Fibroblast of pulmonary artery (primary cell): ENCODE results near the gene NPM1.
A peak's percentile ranks its signal among the peaks of the same experiment; 100 is the strongest.
"Not testable (repeated sequence)": the region's sequence is repeated elsewhere in the genome, so short reads cannot be mapped to it uniquely, and the experiment has no call there.

Experiments
- DNase-seq: peaks from one replicate; pipeline ENCODE4 v3.0.0-alpha.2; 2010; ENCODE audit warnings: low read depth
- H3K4me3 ChIP-seq: replicated peaks from 2 replicates; pipeline ENCODE4 v1.5.1; 2011; ENCODE audit warnings: low read depth, mild to moderate bottlenecking, control low read depth, low read length, moderate library complexity
- TF ChIP-seq, protein P1 (sequence below): IDR thresholded peaks from 2 replicates; pipeline ENCODE4 v1.5.1; 2011; ENCODE audit warnings: mild to moderate bottlenecking, control low read depth, low read length, inconsistent platforms; ENCODE audit errors: missing control alignments

The NPM1 gene

DNA sequence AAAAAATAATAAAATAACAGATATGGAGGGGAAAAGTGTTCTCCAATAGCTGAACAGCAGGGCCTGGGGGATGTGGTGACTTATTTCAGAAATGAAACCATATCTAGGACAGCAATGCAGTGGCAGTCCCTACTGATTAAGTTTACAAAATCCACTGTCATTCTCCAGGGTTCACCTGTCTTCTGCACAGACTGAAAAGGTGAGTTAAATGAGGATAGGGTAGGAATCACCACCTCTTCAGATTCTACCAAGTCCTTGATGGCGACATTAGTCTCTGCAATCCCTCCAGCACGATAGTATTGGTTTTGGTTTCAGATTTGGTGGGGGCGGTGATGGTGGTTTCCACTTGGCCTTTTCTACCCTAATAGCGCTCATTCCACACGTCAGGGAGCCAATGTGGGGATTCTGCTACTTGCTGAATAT lies 32.3 kb upstream of the NPM1 start:
- no peak for DNase-seq
- TF ChIP-seq, protein P1, sequence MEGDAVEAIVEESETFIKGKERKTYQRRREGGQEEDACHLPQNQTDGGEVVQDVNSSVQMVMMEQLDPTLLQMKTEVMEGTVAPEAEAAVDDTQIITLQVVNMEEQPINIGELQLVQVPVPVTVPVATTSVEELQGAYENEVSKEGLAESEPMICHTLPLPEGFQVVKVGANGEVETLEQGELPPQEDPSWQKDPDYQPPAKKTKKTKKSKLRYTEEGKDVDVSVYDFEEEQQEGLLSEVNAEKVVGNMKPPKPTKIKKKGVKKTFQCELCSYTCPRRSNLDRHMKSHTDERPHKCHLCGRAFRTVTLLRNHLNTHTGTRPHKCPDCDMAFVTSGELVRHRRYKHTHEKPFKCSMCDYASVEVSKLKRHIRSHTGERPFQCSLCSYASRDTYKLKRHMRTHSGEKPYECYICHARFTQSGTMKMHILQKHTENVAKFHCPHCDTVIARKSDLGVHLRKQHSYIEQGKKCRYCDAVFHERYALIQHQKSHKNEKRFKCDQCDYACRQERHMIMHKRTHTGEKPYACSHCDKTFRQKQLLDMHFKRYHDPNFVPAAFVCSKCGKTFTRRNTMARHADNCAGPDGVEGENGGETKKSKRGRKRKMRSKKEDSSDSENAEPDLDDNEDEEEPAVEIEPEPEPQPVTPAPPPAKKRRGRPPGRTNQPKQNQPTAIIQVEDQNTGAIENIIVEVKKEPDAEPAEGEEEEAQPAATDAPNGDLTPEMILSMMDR, result no peak
- no peak overlapping the region for H3K4me3 ChIP-seq

DNA sequence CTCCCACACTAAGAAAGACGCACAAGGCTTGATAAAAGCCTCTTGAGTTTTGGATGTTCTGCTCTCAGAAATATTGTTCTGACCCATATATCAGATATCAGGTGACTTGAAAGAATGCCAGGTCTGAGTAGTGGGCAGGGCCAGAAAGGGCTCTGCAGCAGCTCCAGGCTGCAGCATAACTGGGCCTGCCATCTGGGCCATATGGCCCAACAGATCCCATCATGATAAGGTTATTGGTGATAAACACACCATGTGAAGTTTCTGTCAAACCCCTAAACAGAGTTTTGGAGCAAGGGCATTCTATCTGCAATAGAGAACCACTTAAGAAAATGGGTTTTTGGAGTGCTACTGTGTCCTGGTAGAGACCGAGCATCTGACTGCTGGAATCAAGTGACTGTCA lies 29.8 kb upstream of the NPM1 start:
- TF ChIP-seq, protein P1, result no peak
- H3K4me3 ChIP-seq, result no peak overlapping the region
- DNase-seq, result no peak

DNA sequence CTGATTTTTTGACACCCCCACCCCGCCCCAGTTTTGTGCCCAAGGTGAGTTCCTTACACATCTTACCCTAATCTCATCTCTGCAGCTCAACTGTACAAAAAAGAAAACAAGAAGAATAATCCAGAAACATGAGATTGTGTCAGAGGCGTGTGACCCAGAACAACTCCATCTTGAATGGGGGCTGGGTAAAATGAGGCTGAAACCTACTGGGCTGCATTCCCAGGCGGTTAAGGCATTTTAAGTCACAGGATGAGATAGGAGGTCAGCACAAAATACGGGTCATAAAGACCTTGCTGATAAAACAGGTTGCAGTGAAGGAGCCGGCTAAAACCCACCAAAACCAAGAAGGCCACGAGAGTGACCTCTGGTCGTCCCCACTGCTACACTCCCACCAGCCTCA lies 26.5 kb upstream of the NPM1 start:
- not testable (repeated sequence) for DNase-seq, H3K4me3 ChIP-seq

DNA sequence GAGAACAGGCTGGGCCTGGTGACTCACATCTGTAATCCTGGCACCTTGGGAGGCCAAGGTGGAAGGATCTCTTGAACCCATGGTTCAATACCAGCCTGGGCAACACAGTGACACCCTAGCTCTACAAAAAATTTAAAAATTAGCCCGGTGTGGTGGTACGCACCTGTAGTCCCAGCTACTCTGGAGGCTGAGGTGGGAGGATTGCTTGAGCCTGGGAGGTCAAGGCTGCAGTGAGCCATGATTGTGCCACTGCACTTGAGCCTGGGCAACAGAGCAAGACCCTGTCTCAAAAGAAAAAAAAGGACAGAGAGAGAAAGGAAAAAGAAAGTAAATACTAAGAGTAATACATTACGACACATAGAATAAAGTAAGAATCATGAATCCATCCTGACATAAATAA lies 24.4 kb upstream of the NPM1 start:
- not testable (repeated sequence) for DNase-seq, H3K4me3 ChIP-seq

DNA sequence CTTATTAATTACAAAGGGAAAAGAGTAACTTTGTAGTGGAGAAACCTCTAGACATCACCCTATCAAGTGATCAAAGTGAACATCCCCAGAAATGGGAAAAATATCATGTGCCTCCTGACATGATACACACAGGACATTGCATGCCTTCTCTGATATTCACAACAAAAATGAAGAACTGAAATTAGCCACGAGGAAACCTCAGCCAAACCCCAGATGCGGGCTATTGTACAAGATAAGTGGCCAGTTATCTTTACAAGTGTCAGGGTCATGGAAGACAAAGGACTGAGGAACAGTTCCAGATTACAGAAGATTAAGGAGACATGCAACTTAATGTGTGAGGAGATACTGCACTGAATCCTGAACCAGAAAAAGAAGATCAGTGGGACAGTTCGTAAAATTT lies 23.8 kb upstream of the NPM1 start:
- H3K4me3 ChIP-seq, result no peak overlapping the region
- no peak for DNase-seq
- TF ChIP-seq, protein P1, result no peak

DNA sequence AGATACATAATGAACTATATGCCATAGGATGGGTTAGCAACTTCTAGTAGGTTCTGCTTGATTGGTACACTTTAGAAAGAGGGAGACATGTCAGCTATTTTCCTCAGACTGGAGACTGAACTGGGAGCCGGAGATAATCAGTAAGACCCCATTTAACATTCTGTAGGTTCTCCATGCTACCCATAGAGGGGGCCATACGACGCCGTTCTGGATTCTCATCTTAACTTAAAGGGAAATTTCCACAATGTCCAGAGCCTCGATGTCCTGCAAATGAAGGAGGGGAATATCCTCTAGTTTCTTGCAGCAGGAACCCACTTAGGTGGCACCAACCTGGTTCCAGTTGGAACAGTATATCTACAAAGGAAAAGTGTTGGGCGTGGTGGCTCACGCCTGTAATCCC lies 22.3 kb upstream of the NPM1 start:
- TF ChIP-seq, protein P1, result peak; percentile 52
- H3K4me3 ChIP-seq, result no peak overlapping the region
- no peak for DNase-seq

DNA sequence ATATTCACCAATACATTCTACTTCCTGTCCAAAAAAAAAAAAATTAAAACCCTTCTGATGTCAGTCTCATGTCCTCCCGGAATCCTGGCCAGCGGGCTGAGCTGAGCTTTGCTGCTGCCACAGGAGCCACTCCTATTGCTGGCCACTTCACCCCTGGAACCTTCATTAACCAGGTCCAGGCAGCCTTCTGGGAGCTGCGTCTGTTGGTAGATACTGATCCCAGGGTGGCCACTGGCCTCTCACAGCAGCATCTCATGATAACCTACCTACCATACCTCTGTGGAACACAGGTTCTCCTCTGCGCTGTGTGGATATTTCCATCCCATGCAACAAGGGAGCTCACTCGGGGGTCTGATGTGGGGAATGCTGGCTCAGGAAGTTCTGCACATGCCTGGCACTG lies 21.0 kb upstream of the NPM1 start:
- no peak for DNase-seq
- TF ChIP-seq, protein P1, result no peak
- no peak overlapping the region for H3K4me3 ChIP-seq

DNA sequence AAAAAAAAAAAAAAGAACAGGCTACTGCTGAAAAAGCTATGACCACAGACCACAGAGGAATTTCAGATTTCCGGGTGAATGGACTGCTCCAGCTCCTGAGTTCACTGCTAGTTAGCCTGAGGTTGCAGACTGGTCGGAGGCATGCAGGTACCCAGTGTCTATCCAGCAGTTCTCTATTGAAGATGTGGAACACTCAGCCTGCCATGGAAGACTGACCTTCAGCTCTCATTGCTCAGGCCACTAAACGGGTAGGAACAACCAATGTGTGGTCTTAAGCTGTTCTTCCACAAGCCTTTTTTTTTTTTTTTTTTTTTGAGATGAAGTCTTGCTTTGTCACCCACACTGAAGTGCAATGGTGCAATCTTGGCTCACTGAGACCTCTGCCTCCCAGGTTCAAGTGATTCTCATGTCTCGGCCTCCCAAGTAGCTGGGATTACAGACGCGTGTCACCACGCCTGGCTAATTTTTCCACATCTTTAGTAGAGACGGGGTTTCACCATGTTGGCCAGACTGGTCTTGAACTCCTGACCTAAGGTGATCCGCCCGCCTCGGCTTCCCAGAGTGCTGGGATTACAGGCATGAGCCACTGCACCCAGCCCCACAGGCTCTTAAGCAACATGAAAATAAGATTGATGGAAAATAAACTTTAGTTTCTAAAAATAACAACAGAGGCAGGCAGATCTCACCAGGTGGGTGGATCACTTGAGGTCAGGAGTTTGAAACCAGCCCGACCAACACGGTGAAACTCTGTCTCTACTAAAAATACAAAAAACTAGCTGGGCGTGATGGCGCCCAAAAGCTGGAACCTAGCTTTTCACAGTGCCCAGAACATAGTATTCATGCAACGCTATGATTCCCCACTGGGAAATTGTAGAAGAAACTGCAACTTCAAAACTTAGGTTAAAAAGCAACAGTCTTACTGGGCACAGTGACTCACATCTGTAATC lies 20.0 kb upstream of the NPM1 start:
- TF ChIP-seq, protein P1, result no peak
- H3K4me3 ChIP-seq, result no peak overlapping the region
- DNase-seq, result peak; percentile 33
